ENCODE data around the gene NENF.

NENF gene

DNA sequence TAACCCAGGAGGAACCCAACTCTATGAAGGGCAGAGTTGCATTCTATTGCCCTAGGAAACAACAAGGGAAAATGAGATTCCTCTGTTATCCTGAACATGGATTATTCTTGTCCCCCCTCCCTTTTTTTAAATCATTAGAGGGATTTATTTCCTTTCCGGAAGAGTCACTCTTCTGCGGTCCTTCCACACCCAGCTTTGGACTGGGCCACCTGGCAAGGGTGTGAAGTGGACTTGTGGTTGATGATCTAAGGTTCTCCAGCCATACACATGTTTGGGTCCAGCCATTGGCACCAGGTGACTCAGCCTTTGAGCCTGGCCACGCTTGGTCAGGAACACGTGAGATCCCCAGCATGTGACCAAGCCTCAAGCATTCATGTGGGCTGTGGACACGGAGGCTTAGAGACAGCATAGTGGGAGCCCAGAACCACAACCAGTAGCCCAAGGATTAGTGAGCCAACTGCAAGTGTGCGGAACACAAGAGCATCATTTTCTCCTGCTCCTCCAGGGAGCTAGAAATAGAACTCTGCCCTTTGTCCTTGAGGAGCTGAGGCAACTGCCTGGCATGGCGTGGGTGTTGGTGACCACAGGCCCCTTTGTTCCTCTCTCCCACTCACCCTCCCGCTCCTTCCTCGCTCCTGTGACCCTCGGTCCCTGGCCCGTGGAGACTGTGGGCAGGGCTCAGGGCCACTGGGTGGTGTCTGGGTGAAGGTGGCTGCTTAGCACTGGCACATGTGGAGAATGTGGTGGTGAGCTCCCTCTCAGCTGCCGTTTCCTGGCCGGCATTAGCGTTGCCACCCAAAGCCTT lies 50.1 kb downstream of the NENF start:
- DNase-seq: no peak

DNA sequence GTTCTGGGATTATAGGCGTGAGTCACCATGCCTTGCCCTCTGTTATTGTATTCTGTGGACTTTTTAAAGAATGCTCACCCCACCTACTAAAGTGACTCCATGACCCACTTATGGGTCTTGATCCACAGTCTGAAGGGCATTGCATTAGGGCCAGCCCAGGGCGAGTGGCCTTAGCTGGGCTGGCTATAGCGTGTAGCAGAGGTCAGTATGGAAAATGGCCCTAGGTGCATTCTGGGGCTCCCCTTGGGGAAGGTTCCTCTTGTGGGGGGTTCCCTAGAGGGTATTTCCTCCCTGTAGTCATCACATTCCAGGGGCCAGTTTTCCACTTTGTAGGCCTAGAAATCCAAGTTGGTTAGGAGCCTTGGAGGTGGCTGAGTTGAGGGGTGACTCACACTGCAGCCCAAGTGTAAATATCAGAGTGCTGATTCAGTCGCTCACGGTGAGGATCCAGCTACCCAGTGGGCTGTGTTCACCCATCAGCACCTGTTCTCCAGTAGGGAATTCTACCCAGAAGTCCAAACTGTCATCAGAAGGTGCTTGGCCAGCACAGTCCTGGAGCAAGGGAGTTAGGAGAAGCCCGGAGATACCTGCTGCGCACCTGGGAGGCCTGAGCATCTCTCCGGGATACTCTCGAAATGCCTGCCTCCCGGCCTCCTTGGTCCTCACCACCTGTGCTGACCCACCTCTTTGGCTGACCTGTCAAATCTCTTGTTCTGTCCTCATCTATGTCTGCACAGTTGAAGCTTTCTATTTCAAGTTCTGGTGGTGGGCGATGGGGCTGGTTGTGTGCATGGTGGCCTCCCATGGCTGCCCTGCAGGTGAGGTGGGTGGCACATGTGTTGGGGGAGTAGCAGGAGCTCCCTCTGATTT lies 52.2 kb downstream of the NENF start:
- no peak for DNase-seq

DNA sequence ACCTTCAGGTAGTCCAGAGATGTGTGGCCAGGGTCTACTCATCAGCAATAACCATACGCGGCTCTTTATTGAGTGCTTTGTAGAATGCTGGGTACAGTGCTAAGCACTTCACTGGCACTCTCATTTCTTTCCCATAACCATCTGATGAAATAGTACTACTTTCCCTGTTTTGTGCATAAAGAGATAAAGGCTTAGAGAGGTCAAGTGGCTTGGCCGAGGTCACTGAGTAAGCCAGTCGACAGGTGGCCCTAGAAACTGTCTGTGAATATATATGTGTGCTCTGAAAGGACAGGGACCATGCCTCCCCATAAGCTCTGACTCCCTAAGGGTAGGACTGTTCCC lies 52.8 kb downstream of the NENF start:
- DNase-seq: no peak

DNA sequence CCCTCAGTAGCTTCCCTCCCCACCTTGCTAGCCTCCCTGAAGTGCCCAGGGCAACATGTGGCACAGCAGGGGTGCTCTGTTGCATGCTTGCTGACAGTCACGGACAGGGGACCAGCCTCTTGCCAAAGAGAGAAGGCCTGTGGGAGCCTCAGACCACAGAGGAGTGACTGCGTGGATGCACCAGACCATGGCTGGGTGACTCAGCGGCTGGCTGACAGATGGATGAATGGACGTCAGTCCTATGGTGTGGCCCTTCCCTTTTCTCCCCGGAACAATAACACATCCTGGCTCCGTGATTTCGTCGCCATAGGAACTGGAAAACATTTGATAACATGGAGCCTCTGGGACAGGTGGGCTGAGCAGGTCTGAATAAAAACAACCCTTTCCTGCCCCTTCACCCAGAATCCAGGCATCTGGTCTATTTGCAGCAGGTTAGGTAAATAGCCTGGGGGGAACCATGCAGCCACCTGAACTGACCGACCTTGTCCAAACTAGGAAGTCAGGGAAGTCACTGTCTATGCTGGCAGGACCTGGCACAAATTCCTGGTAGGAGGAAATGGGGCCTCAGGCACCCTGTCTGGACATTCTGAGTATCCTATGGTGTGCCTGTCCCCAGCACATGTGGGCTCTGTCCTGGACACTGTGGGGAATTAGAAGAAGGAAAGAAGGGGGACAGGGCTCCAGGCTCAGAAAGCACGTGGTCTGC lies 53.3 kb downstream of the NENF start:
- peak; percentile 91 for DNase-seq

DNA sequence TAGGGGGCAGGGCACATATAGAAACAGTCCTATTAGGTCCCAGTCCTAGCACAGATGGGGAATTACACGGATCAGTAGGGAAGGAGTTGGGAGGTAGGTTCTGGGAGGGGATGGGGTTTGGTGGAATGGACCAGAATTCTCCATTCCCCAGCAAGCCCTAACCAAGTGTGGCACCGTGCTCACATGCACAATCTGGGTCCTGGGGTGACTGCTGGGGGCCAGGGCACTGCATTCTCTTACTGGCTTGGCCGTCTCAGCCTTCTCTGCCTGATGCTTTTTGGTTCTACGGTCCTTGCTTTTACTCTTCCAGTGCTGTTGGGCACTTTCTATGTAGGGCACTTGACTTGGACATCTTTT lies 53.9 kb downstream of the NENF start:
- DNase-seq: no peak

DNA sequence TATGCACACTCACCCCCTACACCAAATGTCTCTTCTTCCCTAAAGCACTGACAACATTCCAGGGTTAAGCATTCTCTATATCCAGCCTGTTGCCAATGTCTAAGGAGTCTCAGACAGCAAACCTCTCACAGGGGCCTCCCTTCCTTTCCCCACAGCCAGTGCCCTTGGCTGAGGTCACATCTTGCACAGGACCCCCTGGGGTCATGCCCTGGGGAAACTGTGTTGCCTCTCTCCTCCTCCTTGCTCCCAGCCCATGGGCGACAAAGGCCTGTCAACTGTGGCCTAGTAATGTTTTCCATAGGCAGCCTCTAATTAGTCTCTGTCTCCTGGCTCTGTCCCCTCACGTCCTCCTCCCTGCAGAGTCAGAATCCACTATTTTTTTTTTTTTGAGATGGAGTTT lies 54.6 kb downstream of the NENF start:
- DNase-seq: no peak

DNA sequence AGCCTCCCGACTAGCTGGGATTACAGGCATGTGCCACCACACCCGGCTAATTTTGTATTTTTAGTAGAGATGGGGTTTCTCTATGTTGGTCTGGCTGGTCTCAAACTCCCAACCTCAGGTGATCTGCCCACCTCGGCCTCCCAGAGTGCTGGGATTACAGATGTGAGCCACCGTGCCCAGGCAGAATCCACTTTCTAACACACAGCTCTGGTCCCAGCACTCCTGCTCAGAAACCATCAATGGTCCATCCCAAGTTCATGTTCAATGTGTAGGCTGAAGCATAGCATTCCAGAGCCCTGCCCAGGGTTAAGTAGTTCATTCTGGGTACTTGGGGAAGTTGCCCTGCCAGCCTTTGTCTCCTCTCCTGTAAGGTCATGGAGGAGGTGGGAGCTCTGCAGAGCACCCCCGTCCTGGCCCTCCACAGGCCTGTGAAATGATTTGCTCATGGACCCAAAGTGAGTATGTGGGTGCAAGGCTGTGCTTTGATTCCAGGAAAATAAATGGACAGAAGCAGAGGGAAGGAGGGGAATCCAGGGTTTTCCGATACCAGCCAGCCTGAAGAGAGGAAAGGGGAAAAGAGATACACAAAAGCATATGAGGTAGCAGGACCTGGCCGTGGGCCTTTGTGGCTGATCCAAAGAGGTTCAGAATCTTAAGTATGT lies 55.2 kb downstream of the NENF start:
- DNase-seq: no peak

DNA sequence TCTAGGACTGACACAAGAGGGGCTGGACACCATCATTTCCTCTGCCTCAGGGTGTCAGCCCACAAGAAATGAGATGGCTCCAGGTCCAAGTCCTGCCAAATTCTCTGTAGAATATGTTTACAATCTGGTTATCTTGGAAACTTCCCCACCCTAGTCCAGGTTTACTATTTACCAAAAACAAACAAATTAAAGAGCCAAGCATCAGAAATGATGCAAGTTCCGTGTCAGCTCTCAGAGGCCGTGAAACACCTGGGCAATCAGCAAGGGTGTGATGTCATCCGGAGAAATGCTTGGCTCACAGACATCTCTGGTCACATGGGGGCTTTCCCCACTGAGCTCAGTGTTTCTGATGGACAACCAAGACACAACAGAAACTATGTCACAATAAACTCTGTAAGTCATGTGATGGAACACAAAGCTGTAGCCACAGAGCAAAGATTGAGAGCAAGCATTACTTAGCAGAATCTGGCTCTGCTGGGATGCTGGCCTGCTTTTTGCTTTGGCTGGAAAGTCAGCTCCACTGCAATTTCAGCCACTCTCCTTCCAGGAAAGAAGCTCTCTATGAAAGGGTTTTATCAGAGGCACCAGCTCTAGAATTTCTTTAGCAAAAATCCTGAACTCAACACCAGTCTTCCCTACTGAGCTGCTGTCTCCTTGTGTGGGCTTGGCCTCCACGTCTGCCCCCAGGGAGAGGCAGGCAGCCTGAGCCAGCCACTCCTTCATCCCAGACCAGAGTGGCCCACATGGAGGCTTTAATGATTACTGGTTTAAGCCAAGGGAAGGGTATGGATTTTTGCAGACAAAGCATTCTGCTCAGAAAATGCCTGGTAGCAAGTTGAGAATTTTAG lies 55.9 kb downstream of the NENF start:
- DNase-seq: peak; percentile 75

DNA sequence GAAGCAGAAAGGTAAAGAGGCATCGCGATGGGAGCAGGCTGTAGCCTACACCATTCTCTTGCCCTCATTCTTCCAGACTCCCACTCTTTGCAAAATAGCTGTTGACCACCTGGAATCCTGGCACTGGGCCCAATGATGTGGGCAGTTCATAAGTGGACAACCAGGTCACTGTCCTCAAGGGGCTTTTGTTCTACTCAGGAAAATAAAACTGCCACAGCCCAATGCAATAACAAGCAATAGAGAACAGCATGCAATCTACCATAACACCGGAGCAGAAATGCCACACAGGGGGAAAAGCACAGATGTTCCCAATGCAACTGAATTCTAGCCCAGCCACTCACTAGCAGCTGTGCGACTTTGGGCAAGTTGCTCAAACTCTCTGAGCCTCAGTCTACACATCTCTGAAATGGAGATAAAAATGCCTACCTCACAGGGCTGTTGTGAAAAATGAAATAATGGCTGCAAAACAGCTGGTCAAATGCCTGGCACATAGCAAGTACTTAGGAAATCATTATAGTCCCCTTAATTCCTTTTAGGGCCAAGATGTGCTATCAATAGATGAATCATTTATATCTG lies 56.7 kb downstream of the NENF start:
- DNase-seq: no peak

DNA sequence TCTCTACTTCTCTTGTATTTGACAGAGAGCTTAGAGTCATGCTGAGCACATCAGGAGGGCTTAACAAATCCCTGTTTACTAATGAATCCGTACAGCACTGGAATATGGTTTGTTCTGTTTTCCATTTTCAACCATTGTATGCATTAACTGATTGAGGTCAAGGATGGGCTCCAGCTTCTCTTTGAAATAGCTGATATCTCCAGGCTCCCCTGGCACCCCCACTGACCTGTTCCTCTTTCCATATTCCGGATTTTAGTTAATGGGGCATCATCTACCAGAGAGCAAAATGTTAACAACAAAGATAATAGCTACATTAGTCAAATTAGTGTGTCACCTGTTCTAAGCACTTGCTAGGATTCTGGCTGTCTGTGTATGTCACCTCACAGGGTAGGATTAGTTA lies 57.6 kb downstream of the NENF start:
- no peak for DNase-seq

DNA sequence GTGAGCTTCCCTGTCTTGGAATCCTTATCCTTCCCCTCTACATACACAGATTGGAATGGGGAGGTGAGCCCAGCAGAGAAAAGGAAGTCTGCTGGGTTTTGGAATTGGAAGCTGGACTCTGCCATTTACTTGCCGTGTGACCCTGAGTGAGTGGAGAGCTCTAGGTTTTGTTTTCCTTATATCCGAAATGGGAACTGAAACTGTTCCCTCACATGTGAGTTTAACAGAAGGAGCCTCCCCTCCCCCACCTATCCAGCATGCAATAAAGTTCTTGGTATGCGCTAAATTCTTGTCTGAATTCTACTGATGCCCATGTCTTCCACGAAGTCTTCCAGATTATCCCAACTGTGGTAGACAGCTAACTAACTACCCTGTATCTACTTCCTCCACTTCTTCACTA lies 58.7 kb downstream of the NENF start:
- no peak for DNase-seq
